H54 (cell line): ENCODE measurements around the gene FRRS1L.
"Not testable (repeated sequence)": the region's sequence is repeated elsewhere in the genome, so short reads cannot be mapped to it uniquely, and the experiment has no call there.

Source experiments
- DNase-seq: peaks from one replicate; pipeline ENCODE4 v3.0.0; 2011; ENCODE audit warnings: low spot score, mixed read lengths; ENCODE audit not compliant: insufficient read length
- FAIRE-seq: peaks from 3 replicates; lab custom pipeline; 2011; peaks lifted over from hg19 to GRCh38; lab: Jason Lieb, UNC
- POLR2A ChIP-seq: IDR thresholded peaks from 2 replicates; pipeline ENCODE4 v1.6.1; 2011; ENCODE audit warnings: low read depth, mild to moderate bottlenecking, low read length

FRRS1L gene

DNA sequence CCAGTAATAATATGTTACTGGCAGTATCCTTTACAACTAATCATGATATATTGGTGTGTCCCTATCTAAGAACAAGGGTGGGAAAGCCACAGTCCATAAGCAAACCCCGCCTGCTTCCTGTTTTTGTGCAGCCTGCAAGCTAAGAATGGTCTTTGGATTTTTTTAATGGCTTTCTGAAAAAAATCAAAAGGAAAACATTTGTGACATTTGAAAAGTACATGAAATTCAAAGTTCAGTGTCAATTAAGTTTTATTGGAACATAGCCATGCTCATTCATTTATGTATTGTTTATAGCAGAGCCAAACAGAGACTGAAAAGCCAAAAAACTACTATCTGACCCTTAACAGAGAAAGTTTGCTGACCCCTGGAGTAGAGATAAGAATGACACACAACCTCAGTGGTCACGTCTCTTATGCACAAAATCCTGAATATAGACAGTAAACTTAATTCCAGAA lies 34.5 kb downstream of the FRRS1L start:
- TF ChIP-seq POLR2A, result no peak
- DNase-seq (no peak), FAIRE-seq (peak; percentile 43)

DNA sequence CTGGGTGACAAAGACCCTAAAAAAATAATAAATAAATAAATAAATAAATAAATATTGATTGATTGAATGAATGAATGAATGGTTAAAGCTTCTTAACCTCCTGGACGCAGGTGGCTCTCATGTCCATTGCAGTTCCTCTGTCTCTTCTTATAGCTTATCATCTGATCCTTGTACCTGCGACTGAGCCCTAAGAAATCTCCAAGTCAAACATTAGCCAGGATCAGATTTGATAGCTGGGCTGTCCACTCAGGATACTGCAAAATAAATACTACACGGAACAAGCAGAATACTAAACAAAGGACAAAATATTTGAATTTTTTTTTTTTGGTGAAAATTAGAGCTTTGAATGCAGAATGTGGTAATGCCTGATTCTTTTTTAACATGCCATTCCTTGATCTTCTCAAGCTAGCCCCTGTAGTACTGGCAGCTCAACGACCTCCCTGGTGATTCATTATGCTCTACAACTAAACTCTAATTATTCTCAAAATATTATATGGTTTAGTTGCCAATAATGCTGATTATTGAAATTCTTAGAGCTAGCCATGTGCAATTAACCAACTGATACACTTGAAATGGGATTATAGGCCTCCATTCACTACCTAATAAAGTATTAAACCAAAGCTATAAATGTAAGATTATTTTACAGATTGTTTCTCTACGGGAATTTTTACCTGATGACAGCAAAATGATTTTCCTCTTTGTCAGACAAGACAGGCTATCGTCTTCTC lies 37.4 kb downstream of the FRRS1L start:
- FAIRE-seq (no peak), DNase-seq (no peak)
- TF ChIP-seq POLR2A, result no peak

DNA sequence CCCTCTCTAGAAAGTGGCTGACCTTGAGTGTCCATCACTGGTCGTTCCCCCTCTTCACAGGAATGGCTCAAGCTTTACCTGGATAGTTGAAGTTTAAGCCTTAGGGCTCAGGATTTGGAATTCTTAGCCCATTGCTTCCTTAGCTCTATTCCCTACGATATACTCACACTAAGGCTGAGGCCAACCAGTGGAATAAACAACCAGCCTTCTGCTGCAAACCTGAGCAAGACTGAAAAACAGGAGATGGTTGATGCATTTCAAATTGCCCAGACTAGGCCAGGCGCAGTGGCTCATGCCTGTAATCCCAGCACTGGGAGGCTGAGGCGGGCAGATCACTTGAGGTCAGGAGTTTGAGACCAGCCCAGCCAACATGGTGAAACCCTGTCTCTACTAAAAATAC lies 40.4 kb downstream of the FRRS1L start:
- not testable (repeated sequence) for FAIRE-seq

DNA sequence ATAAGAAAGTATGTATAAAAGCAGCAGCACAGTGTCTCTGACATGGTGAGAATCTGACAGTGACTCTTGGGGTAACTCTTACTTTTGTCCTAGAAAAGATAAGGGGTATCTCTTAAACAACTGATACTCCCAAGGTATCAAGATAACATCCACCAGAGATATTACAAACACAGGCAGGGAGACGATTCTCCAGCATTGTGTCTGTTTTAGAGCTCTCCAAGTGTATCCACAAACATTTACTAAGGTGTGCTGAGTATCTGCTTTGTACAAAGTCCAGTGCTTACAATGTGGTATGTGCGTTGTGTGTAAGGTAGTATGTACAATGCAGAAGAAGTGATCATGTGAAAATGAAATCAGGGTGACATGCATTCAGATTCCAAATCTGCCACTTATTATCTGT lies 42.9 kb downstream of the FRRS1L start:
- TF ChIP-seq POLR2A, result no peak
- DNase-seq (no peak), FAIRE-seq (no peak)

More for the DNA sequence above, 40.4 kb downstream of the FRRS1L start:
- DNase-seq, result not testable (repeated sequence)

DNA sequence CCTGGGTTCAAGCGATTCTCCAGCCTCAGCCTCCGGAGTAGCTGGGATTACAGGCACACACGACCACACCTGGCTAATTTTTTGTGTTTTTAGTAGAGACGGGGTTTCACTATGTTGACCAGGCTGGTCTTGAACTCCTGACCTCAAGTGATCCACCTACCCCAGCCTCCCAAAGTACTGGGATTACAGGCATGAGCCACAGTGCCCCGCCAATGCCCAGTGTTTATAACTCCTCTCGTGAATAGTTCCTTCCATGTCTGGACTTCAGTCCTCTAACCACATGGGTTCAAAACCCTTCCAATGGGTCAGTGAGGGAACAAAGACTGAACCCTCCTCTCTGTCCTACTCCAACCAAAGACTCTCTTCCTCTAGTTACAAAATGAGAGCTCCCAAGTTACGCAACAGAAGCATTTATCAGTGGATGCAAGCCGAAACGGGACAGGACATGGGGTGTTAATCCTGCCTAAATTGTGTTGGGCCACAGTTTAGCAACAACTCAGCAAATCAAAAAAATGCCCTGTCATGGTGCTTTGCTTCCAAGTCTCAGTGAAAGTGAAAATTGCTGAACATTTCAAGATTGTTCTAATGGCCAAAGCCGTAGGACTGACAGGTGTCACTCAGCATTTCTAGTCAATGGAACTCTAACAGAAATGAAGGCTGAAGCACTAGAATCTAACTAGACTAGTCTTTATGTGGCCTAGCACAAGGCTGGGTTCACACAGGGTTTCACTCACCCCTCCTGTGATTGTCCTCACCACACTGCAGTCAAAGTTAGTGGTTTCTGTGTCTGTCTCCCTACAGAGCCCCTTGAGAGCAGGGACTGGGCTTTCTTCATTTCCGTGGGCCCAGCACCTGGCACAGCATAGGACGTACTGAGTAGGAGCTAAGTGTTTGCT lies 44.1 kb downstream of the FRRS1L start:
- DNase-seq, result no peak
- FAIRE-seq, result no peak
- no peak for TF ChIP-seq POLR2A

DNA sequence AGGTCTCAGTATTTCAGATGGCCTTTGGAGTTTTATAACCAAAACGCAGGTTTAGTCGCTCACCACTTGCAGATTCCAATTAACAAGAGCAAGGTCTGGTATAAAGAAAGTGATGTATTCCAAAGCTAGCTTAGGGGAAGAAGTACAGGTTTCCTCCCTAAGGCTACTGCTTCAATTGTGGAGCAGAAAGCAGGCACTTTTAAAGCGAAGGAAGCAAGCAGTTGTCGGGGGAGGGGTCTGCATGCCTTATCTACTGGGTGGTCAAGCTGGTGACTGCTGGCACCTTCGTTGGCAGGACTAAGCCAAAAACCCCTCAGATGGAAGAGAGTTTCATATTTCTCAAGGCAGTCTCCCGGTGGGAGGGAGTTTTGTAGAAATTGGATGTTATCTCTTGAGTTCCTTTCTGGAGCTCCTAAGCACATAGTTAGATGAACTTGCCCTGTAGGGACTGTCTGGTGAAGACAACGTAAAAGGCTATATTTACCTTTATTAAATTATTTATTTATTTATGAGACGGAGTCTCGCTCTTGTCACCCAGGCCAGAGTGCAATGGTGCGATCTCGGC lies 45.7 kb downstream of the FRRS1L start:
- FAIRE-seq (no peak), DNase-seq (no peak)

DNA sequence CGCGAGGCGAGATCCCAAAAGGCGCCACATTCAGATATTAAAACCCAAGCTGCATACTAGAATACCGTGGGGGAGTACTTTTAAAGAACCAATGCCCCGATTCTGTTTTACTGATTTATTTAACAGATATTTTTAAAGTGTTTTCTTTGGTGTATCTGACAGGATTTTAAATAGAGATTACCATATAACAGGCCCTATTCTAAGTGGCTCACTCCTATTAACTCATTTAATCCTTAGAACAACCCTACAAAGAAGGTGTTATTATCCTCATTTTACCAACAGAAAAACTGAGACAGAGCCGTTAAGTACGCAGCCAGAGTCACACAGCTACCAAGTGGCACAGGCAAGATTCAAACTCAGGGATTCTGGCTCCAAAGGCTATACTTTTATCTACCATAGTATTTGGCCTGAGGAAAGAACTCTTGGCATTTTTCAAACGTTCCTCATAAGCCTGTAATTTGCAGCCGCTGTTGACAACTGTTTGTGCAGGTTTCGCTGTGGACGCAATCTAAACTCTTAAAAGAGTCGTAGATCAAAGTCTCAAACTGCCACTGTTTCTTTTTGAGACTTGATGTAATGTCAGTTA lies 46.8 kb downstream of the FRRS1L start:
- TF ChIP-seq POLR2A, result no peak
- FAIRE-seq, result no peak
- DNase-seq, result no peak

More for the DNA sequence above, 45.7 kb downstream of the FRRS1L start:
- no peak for TF ChIP-seq POLR2A

DNA sequence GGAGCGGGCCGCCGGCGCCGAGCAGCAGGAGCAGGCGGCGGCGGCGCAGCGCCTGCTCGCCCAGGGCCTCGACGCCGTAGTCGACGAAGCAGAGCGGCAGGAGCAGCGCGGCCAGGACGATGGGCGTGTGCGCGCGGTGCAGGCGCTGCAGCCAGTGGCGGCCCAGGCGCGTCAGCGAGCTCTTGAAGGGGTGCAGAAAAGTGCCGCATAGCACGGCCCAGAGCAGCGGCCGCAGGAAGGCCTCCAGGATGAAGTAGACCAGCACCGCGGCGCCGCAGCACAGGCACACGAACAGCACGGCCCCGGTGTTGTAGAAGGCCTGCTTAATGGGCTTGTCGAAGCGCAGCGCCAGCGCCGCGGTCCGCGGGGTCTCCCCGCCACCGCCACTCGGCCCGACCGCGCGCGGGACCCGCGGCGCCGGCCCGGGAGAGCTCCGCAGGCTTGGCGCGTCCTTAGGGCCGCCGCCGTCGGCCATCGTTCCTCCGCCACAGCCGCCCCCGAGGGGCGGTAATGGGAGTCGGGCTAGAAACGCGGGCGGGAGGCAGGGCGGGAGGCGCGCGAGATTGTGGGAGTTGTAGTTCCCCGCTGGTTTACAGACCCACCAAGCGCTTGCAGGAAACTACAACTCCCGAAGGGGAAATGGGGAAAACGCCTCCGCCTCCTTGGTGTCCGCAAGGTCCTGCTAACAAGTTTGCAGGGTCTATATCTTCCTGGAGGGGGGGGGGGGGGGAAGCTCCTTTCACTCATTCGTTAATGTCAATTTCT lies 47.4 kb downstream of the FRRS1L start, which contains the start of gene TMEM245:
TSS of gene TMEM245 (minus strand) at position 509 of the 765 bp plus-strand sequence. CDS start at position 475, 34 bp downstream.
- DNase-seq, result peak; percentile 94
- peak; percentile 81 for TF ChIP-seq POLR2A
- FAIRE-seq, result peak; percentile 92

DNA sequence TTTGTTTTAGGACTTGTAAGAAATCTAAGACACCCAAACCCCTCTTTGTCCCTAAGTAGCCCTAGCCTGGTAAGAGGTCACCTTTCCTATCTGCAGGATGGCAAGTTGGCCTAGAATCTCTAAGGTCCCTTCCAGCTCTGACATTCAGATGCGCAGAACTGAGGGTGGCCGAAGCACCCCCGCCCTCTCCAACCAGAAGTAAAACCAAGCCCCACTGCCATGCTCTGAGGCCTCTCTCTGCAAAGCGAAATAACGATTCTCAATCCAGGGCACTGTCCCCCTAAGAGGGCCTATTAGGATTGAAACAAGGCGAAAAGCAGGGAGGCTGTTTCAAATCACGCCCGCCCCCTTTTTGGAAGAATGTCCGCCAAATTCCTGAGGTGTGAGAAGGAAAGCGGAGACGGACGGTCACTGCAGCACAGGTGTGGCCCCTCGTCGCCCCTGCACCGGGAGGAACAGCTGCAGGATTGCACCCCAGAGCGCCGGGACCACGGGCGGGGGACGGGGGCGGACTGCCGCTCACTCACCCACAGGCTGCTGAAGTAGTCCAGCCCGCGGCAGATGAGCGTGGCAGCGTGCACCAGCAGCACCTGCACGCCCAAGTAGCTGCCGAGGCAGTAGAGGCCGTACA lies 48.1 kb downstream of the FRRS1L start:
- FAIRE-seq (no peak), DNase-seq (no peak)
- TF ChIP-seq POLR2A, result no peak

DNA sequence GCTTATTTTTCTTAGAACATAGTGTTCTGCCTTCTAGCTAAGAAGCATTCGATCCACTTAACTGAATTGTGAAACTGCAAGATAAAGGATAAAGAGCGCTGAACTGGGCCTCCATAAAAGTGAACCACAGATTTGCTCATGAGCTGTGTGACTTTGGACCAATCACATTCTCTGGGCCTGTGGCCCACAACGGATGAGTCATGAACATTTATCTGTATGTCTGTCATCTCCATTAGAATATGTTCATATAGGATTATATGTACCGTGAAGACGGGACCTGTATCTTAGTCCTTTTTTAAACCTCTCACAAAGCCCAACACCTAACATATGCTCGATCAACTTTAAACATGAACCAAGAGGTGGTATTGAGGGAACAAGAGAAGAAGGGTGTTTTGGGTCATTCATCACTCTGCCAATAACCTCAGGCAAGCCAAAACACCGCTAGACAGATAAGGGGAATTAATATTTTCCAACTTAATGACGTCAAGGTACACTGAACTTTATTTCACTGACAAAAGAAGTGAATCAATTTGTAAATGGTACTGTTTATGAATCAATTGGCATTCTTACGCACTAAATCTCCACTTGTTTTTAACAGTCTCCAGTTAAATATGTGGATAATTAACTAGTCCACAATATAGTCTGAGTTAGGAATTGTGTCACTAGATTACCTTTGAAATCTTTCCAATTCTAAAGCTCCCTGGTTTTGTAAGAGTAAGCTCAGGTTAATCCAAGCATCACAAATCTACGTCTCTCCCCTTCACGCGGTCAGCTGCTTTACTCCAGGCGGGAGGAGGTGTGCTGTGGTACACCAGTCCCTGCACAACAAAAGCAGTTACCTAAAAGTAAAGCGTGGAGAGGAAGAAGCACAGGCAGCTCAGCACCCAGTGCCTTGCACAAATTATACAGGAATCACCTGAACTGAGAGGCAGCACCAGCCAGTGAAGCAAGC lies 48.9 kb downstream of the FRRS1L start:
- DNase-seq, result peak; percentile 80
- no peak for TF ChIP-seq POLR2A
- peak; percentile 96 for FAIRE-seq

DNA sequence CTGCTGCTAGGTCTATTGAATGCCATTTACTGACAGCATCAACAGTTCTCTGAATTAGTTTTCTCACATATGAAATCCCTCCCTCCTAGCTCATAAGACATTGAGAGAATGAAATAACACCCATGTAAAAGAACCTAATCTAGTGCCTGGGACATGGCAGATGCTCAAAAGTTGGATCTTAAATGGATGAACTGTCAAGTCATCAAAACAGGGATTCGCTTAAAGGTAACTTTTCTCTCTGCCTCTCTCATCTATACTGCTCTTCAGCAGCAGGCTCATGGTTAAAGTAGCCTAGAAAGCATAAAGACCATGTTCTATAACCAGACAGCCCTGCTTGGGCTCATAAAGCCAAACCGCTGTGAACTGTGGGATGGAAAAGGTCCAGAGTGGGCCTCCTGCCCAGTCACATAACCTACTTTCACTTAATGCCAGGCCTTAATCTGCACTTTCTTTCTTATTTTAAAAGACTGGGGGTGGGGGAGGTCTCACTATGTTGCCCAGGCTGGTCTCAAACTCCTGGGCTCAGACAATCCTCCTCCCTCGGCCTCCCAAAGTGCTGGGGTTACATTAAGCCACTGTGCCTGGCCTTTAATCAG lies 51.0 kb downstream of the FRRS1L start:
- peak; percentile 45 for FAIRE-seq
- DNase-seq, result no peak

DNA sequence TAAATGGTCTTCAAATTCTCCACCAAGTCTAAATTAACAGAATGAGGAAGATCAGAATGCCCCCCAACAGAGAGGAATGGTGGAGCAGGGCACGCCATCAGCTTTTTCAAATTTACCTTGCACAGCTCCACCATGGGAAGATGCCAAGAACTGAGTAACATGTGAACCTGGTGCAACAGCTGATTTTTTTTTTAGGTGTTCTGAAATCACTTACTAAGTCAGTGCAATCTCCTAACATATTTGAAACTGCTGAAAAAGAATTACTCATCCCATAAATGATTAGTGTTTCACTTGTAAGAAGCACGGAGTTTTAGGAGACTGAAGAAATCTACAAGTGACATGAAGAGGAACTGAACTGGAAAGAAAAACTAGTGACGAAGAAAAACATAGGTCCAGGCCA lies 52.4 kb downstream of the FRRS1L start:
- peak; percentile 87 for FAIRE-seq
- no peak for TF ChIP-seq POLR2A
- DNase-seq, result no peak

More for the DNA sequence above, 51.0 kb downstream of the FRRS1L start:
- TF ChIP-seq POLR2A, result no peak
